GM12878 (cell line): ENCODE data around the gene SKP2. TPM values are rescaled to one million over a fixed set of nuclear protein-coding genes. Genes with fewer than 3 reads are reported as not detected.

Experiments used
- ASH2L ChIP-seq: fragments of 300-600, 200-600 bp; sonication (generic); IDR thresholded peaks from 2 replicates; pipeline ENCODE4 v1.6.1; 2017; ENCODE audit warnings: low read depth, mild to moderate bottlenecking, borderline replicate concordance
- BCL11A ChIP-seq: IDR thresholded peaks from 2 replicates; pipeline ENCODE4 v1.6.1; 2011; ENCODE audit warnings: low read depth, low read length
- BHLHE40 ChIP-seq, 2 experiments: fragments of 450-650 bp in 1 of 2; IDR thresholded peaks; 2 replicates each; pipeline ENCODE4 v1.6.1; 2011 to 2017; ENCODE audit warnings: low read depth in 2 of 2, borderline replicate concordance in 1 of 2, improper control_type of control experiment in 1 of 2, low read length in 1 of 2, mild to moderate bottlenecking in 1 of 2
- CBX3 ChIP-seq: fragments of 200-600 bp; sonication (generic); IDR thresholded peaks from 2 replicates; pipeline ENCODE4 v1.6.1; 2016; ENCODE audit warnings: low read depth, borderline replicate concordance
- CREM ChIP-seq: IDR thresholded peaks from 2 replicates; pipeline ENCODE4 v1.6.1; 2014; ENCODE audit warnings: antibody characterized with exemption, low read depth
- EGR1 ChIP-seq, 2 experiments: IDR thresholded peaks; 1 replicate in 1 of 2; 2 replicates in 1 of 2; pipeline ENCODE4 v1.6.1; 2011 to 2012; ENCODE audit warnings: low read depth in 2 of 2, low read length in 2 of 2, borderline replicate concordance in 1 of 2, mild to moderate bottlenecking in 1 of 2, moderate library complexity in 1 of 2
- FOXM1 ChIP-seq: IDR thresholded peaks from 2 replicates; pipeline ENCODE4 v1.6.1; 2012; ENCODE audit warnings: low read depth, mild to moderate bottlenecking, inconsistent platforms, low read length, moderate library complexity
- GATAD2B ChIP-seq: fragments of 450-650 bp; conservative IDR thresholded peaks from 2 replicates; pipeline ENCODE4 v1.6.1; 2017; ENCODE audit warnings: low read depth, mild to moderate bottlenecking, moderate library complexity
- IKZF2 ChIP-seq, 2 experiments: fragments of 450-650 bp; IDR thresholded peaks; 2 replicates each; pipeline ENCODE4 v1.6.1; 2017; ENCODE audit warnings: mild to moderate bottlenecking in 2 of 2, moderate library complexity in 2 of 2
- IRF4 ChIP-seq: IDR thresholded peaks from 2 replicates; pipeline ENCODE4 v1.6.1; 2011; ENCODE audit warnings: low read depth, low read length
- KDM1A ChIP-seq: fragments of 200-600 bp; sonication (generic); IDR thresholded peaks from 2 replicates; pipeline ENCODE4 v1.6.1; 2016; ENCODE audit warnings: borderline replicate concordance
- LARP7 ChIP-seq: fragments of 450-650 bp; IDR thresholded peaks from 2 replicates; pipeline ENCODE4 v1.6.1; 2017; ENCODE audit warnings: mild to moderate bottlenecking
- MLLT1 ChIP-seq: fragments of 450-650 bp; IDR thresholded peaks from 2 replicates; pipeline ENCODE4 v1.6.1; 2016; ENCODE audit warnings: mild to moderate bottlenecking
- MXI1 ChIP-seq: fragments of 150-350 bp; IDR thresholded peaks from 2 replicates; pipeline ENCODE4 v1.6.1; 2011; ENCODE audit warnings: low read depth, mild to moderate bottlenecking, inconsistent platforms, low read length, improper control_type of control experiment
- NFXL1 ChIP-seq: fragments of 450-650 bp; IDR thresholded peaks from 2 replicates; pipeline ENCODE4 v1.6.1; 2017; ENCODE audit warnings: antibody characterized with exemption, mild to moderate bottlenecking, borderline replicate concordance
- PAX5 ChIP-seq: IDR thresholded peaks from 2 replicates; pipeline ENCODE4 v1.6.1; 2011; ENCODE audit warnings: low read depth, low read length, borderline replicate concordance
- POLR2A ChIP-seq: IDR thresholded peaks from 2 replicates; pipeline ENCODE4 v1.6.1; 2011; ENCODE audit warnings: low read depth, mild to moderate bottlenecking, low read length
- POU2F2 ChIP-seq: IDR thresholded peaks from 3 replicates; pipeline ENCODE4 v1.6.1; 2011; ENCODE audit warnings: low read depth, mild to moderate bottlenecking, low read length, borderline replicate concordance
- RBBP5 ChIP-seq: fragments of 200-600 bp; sonication (generic); conservative IDR thresholded peaks from 2 replicates; pipeline ENCODE4 v1.6.1; 2016
- SUZ12 ChIP-seq: fragments of 200-600 bp; sonication (generic); IDR thresholded peaks from one replicate; pipeline ENCODE4 v1.6.1; 2018; ENCODE audit warnings: antibody characterized with exemption, mild to moderate bottlenecking; ENCODE audit not compliant: unreplicated experiment
- ZNF217 ChIP-seq: fragments of 450-650 bp; IDR thresholded peaks from 2 replicates; pipeline ENCODE4 v1.6.1; 2017; ENCODE audit warnings: antibody characterized with exemption, mild to moderate bottlenecking
- polyA plus RNA-seq, 11 experiments: library from polyadenylated mRNA; depleted of rRNA in 4 of 11; unstranded in 6 of 11; stranded (reverse) in 5 of 11; fragments of >200 nt; fragmentation: Nextera tagmentation in 4 of 11; fragmentation: Illumina TruSeq in 1 of 11; extraction: Ambion mirVana in 4 of 11; extraction: Trizol in 1 of 11; gene quantifications; 1 replicate in 1 of 11; 2 replicates in 10 of 11; pipeline versions ENCODE4 v1.2.1 to v1.2.3, GENCODE V29; 2011 to 2016; ENCODE audit warnings: inconsistent platforms in 2 of 11, missing spikeins in 2 of 11, low read depth in 1 of 11
- total RNA-seq, 4 experiments: library from RNA; depleted of rRNA in 3 of 4; stranded (reverse); fragments of >200 nt in 3 of 4; fragmentation: Illumina TruSeq in 1 of 4; extraction: Trizol in 1 of 4; gene quantifications; 2 replicates each; pipeline versions ENCODE4 v1.2.1 to v1.2.3, GENCODE V29; 2013 to 2021
- TF ChIP-seq, protein P1 (sequence below): fragments of 450-650 bp; IDR thresholded peaks from 2 replicates; pipeline ENCODE4 v1.6.1; 2018; ENCODE audit warnings: mild to moderate bottlenecking, low read depth, moderate library complexity; ENCODE audit not compliant: partially characterized antibody
- TF ChIP-seq, protein P2 (sequence below): IDR thresholded peaks from 2 replicates; pipeline ENCODE4 v1.6.1; 2012; ENCODE audit warnings: low read length, inconsistent platforms
- TF ChIP-seq, protein P3 (sequence below): fragments of 450-650 bp; IDR thresholded peaks from 2 replicates; pipeline ENCODE4 v1.6.1; 2018; ENCODE audit warnings: borderline replicate concordance, mild to moderate bottlenecking; ENCODE audit not compliant: partially characterized antibody

Gene SKP2
- total and polyA plus RNA-seq, 10 of the 15 experiments (the other 5 are each of a cell fraction or from before 2014, with no cell fraction given) = 13.9 to 50.8 (median 36.9) TPM

DNA sequence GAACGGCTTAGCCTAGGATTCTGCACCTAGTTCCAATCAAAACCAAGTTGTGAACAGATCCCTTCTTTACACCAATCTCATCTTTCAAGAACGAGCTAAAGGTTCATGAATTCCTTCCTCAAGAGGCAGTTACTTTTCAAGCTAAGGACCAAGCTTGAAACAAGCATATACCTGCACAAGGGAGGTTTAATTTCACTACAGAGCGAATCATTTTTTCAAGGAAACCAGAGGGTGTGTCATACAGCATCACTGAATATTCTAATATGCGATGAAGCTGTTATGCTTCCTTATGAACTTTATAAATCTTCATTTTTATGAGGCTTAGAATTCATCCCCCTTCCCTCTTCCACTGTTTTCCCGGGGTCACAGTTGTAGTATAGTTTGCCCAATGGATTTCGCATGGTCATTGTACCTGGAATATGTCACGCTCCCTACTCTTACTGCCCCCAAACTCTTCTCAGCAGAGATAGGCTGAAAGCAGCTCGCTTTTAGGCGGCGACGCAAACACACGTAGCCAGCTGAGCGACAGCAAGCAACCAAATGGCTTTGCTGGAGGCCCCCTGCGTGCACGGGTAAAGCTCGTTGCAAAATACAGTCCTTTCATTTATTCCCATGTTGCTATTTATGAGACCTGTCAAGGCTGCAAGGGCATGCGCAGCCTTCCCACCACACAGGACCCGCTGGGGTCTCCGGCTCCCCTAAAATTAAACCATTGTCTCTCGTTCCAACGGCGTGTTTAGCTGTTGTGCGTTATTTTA lies 1.1 kb upstream of the SKP2 start (continued):
- TF ChIP-seq, protein P1, sequence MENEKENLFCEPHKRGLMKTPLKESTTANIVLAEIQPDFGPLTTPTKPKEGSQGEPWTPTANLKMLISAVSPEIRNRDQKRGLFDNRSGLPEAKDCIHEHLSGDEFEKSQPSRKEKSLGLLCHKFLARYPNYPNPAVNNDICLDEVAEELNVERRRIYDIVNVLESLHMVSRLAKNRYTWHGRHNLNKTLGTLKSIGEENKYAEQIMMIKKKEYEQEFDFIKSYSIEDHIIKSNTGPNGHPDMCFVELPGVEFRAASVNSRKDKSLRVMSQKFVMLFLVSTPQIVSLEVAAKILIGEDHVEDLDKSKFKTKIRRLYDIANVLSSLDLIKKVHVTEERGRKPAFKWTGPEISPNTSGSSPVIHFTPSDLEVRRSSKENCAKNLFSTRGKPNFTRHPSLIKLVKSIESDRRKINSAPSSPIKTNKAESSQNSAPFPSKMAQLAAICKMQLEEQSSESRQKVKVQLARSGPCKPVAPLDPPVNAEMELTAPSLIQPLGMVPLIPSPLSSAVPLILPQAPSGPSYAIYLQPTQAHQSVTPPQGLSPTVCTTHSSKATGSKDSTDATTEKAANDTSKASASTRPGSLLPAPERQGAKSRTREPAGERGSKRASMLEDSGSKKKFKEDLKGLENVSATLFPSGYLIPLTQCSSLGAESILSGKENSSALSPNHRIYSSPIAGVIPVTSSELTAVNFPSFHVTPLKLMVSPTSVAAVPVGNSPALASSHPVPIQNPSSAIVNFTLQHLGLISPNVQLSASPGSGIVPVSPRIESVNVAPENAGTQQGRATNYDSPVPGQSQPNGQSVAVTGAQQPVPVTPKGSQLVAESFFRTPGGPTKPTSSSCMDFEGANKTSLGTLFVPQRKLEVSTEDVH = no peak
- TF ChIP-seq RBBP5 (no peak), KDM1A (no peak), PAX5 (no peak; the same call in 1 of the 2 replicates), EGR1 (IDR thresholded peaks at IDR 0.05; ENCODE audit: borderline replicate concordance in 1 of 2, low read depth in 2 of 2, low read length in 2 of 2) (no peak), CBX3 (no peak), POU2F2 (peak; percentile 60; the same call in 1 of the 3 replicates), ASH2L (no peak), LARP7 (no peak), ZNF217 (no peak), IRF4 (no peak), BCL11A (no peak), FOXM1 (no peak), MXI1 (peak; percentile 80; the same call in 1 of the 2 replicates), MLLT1 (no peak), IKZF2 (IDR thresholded peaks at IDR 0.05) (no peak), GATAD2B (no peak), BHLHE40 (IDR thresholded peaks at IDR 0.05; ENCODE audit: borderline replicate concordance in 1 of 2, low read depth in 2 of 2, low read length in 1 of 2) (peak in 1 of 2 experiments; percentile 17; a peak in 1 of 4 replicates), CREM (peak; percentile 98), NFXL1 (no peak), POLR2A (peak; percentile 54; the same call in 1 of the 2 replicates), SUZ12 (no peak)
- TF ChIP-seq, protein P2, sequence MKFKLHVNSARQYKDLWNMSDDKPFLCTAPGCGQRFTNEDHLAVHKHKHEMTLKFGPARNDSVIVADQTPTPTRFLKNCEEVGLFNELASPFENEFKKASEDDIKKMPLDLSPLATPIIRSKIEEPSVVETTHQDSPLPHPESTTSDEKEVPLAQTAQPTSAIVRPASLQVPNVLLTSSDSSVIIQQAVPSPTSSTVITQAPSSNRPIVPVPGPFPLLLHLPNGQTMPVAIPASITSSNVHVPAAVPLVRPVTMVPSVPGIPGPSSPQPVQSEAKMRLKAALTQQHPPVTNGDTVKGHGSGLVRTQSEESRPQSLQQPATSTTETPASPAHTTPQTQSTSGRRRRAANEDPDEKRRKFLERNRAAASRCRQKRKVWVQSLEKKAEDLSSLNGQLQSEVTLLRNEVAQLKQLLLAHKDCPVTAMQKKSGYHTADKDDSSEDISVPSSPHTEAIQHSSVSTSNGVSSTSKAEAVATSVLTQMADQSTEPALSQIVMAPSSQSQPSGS = no peak
- TF ChIP-seq, protein P3, sequence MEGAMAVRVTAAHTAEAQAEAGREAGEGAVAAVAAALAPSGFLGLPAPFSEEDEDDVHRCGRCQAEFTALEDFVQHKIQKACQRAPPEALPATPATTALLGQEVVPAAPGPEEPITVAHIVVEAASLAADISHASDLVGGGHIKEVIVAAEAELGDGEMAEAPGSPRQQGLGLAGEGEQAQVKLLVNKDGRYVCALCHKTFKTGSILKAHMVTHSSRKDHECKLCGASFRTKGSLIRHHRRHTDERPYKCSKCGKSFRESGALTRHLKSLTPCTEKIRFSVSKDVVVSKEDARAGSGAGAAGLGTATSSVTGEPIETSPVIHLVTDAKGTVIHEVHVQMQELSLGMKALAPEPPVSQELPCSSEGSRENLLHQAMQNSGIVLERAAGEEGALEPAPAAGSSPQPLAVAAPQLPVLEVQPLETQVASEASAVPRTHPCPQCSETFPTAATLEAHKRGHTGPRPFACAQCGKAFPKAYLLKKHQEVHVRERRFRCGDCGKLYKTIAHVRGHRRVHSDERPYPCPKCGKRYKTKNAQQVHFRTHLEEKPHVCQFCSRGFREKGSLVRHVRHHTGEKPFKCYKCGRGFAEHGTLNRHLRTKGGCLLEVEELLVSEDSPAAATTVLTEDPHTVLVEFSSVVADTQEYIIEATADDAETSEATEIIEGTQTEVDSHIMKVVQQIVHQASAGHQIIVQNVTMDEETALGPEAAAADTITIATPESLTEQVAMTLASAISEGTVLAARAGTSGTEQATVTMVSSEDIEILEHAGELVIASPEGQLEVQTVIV = no peak
